GM21390 (cell line): Measurements from ENCODE around the gene PRSS27.
A peak's percentile ranks its signal among the peaks of the same experiment; 100 is the strongest.

Experiments
- ATAC-seq: cut with Tn5 transposase; IDR thresholded peaks from one replicate; pipeline ENCODE4 v1.9.1; 2021; ENCODE audit not compliant: unreplicated experiment

Gene PRSS27

DNA sequence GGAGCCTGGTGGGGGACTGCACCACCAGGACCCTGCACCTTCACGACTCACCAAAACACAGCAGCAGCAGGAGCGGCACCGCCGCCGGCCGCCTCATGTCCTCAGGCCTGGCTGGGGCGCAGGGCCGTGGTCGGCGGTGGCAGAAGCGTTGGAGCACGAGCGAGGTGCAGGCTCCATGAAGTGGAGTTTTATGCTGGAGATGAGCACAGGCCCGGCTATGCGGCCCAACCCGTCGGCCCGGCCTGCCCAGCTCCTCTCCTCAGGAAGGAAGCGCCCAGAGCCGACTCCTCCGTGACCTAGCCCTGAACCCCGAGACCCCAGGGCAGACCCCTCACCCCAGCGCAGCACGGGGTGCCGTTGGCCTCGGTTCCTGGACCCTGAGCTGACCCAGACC lies at the start of gene PRSS27:
Gene PRSS27 (minus strand): TSS at position 161 of the 394 bp plus-strand sequence. CDS start 64 bp downstream, at position 97.
- no peak for ATAC-seq

DNA sequence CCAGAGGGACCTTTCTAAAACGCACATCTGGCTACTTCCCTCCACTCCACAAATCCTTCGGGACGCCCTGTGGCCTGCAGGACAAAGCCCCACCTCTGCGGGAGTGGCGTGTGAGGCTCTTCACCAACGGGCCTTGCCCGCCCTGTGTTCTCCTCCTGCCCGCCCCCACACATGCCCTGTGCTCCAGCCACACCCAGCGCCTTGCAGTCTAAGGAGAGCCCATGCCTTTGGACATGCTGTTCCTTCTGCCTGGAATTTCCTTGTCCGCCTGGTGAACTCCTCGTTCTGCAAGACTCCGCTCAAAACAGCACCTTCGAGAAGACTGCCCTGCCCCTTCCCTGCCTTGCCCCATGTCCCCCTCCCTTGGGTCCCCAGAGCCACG lies 49.6 kb upstream of the PRSS27 start:
- ATAC-seq: no peak

DNA sequence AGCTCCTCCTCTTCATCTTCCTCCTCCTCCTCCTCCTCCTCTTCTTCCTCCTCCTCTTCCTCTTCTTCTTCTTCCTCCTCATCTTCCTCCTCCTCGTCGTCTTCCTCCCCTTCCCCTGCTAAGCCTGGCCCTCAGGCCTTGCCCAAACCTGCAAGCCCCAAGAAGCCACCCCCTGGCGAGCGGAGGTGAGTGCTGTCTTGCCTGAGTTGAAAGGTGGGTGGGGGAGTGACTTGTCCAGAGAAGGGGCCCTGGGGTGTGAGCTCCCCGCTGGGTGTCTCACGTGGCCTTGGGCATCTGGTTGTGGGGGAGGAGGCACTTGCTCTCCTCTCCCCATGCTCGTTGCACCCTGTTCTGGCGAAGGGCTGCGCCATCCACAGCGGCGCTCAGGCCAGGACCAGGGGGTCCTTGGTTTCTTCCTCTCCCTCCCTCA lies 49.1 kb upstream of the PRSS27 start:
- ATAC-seq: no peak

DNA sequence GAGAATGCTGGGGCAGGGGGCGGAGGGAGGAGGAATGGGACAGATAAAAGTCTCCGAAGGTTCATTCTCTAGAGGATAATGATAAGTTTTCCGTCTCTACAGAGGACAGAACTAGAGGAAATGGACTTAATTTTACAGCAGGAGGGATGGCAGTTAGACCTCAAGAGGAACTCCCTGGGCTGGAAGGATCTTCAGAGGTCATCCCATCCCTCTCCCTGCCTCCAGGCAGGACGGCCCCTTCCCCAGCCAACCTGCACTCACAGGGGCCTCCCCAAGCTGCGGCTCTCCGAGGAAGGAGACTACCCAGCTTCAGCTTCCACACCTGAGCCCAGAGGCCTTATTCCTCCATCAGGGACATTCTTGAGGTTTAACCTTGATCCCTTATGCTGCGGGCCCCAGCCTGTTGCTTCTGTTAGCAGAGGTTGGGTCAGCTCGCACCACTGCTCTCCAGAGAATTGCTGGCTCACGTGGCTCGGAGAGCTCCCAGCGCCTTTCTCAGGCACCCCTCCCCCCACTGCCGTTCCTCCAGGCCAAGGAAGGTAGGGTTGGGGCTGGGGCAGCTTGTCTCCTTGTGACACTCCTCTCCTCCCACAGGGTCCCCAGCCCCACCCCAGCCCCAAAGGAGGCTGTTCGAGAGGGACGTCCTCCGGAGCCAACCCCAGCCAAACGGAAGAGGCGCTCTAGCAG lies 48.5 kb upstream of the PRSS27 start:
- no peak for ATAC-seq

DNA sequence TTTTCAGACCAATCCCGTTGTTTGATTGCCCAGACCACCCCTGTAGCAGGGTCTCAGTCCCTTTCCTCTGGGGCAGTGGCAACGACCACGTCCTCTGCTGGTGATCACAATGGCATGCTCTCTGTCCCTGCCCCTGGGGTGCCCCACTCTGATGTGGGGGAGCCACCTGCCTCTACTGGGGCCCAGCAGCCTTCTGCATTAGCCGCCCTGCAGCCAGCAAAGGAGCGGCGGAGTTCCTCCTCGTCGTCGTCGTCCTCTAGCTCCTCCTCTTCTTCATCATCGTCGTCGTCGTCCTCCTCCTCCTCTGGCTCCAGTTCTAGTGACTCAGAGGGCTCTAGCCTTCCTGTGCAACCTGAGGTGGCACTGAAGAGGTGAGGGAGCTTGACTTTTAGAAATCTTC lies 47.9 kb upstream of the PRSS27 start:
- no peak for ATAC-seq

DNA sequence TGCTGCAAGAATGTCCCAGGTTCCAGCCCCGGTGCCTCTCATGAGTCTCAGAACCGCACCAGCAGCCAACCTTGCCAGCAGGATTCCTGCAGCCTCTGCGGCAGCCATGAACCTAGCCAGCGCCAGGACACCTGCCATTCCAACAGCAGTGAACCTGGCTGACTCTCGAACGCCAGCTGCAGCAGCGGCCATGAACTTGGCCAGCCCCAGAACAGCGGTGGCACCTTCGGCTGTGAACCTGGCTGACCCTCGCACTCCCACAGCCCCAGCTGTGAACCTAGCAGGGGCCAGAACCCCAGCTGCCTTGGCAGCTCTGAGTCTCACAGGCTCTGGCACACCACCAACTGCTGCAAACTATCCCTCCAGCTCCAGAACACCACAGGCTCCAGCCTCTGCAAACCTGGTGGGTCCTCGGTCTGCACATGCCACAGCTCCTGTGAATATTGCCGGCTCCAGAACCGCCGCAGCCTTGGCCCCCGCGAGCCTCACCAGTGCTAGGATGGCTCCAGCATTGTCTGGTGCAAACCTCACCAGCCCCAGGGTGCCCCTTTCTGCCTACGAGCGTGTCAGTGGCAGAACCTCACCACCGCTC lies 47.2 kb upstream of the PRSS27 start:
- no peak for ATAC-seq

DNA sequence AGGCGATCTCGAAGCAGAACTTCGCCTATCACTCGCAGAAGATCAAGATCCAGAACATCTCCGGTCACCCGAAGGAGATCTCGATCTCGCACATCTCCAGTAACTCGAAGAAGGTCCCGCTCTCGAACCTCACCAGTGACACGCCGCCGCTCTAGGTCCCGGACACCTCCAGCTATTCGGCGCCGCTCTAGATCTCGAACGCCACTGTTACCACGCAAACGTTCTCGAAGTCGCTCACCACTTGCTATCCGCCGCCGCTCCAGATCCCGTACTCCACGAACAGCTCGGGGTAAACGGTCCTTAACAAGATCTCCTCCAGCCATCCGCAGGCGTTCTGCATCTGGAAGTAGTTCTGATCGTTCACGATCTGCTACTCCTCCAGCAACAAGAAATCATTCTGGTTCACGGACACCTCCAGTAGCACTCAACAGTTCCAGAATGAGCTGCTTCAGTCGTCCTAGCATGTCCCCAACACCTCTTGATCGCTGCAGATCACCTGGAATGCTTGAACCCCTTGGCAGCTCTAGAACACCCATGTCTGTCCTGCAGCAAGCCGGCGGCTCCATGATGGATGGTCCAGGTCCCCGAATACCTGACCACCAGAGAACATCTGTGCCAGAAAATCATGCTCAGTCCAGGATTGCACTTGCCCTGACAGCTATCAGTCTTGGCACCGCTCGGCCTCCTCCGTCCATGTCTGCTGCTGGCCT lies 46.6 kb upstream of the PRSS27 start:
- no peak for ATAC-seq

DNA sequence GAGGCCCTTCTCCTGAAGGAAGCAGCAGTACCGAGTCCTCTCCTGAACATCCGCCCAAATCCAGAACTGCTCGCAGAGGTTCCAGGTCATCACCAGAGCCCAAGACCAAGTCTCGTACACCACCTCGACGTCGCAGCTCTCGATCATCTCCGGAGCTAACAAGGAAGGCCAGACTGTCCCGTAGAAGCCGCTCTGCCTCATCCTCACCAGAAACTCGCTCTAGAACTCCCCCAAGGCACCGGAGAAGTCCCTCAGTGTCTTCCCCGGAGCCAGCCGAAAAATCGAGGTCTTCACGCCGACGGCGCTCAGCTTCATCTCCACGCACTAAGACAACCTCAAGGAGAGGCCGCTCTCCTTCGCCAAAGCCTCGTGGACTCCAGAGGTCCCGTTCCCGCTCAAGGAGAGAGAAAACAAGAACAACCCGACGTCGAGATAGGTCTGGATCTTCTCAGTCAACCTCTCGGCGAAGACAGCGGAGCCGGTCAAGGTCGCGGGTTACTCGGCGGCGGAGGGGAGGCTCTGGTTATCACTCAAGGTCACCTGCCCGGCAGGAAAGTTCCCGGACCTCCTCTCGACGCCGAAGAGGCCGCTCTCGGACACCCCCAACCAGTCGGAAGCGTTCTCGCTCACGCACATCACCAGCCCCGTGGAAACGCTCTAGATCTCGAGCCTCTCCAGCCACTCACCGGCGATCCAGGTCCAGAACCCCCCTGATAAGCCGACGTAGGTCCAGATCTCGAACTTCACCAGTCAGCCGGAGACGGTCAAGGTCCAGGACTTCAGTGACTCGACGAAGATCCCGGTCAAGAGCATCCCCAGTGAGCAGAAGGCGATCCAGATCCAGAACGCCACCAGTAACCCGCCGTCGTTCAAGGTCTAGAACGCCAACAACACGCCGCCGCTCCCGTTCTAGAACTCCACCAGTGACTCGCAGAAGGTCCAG lies 45.7 kb upstream of the PRSS27 start:
- ATAC-seq: no peak

DNA sequence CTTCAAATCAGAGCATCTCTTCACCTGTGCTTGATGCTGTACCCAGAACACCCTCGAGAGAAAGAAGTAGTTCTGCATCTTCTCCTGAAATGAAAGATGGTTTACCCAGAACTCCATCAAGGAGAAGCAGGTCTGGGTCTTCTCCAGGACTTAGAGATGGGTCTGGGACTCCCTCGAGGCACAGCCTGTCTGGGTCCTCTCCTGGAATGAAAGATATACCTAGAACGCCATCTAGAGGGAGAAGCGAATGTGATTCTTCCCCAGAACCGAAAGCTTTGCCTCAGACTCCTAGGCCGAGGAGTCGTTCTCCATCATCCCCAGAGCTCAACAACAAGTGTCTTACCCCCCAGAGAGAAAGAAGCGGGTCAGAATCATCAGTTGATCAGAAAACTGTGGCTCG lies 44.7 kb upstream of the PRSS27 start:
- no peak for ATAC-seq

DNA sequence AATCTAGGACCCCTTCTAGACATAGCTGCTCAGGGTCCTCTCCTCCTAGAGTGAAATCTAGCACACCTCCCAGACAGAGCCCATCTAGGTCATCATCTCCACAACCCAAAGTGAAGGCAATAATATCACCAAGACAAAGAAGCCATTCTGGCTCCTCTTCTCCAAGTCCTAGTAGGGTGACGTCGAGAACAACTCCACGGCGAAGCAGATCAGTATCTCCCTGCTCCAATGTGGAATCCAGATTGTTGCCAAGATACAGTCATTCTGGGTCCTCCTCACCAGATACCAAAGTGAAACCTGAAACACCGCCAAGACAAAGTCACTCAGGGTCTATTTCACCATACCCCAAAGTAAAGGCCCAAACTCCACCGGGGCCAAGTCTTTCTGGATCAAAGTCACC lies 43.1 kb upstream of the PRSS27 start:
- no peak for ATAC-seq

DNA sequence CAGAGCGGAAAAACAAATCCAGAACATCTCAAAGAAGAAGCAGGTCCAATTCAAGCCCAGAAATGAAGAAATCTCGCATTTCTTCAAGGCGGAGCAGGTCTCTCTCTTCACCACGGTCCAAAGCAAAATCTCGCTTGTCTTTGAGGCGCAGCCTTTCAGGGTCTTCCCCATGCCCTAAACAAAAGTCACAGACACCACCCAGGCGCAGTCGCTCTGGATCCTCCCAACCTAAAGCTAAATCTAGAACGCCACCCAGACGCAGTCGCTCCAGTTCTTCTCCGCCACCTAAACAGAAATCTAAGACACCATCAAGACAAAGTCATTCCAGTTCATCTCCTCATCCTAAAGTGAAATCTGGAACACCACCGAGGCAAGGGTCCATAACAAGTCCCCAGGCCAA lies 42.7 kb upstream of the PRSS27 start:
- ATAC-seq: no peak

DNA sequence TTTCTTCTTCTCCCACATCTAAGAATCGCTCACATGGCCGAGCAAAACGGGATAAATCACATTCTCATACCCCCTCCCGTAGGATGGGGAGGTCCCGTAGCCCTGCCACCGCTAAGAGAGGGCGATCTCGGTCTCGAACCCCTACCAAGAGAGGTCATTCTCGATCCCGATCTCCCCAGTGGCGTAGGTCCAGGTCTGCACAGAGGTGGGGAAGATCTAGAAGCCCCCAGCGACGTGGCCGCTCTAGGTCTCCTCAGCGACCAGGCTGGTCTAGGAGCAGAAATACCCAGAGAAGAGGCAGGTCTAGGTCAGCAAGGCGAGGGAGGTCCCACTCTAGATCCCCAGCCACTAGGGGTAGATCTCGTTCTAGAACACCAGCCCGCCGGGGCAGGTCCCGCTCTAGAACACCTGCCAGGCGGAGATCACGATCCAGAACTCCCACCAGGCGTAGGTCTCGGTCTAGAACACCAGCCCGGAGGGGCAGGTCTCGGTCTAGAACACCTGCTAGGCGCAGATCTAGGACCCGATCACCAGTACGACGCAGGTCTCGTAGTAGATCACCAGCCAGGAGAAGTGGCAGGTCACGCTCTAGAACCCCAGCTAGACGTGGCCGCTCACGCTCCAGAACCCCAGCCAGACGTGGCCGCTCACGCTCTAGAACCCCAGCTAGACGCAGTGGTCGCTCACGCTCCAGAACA lies 42.0 kb upstream of the PRSS27 start:
- no peak for ATAC-seq

DNA sequence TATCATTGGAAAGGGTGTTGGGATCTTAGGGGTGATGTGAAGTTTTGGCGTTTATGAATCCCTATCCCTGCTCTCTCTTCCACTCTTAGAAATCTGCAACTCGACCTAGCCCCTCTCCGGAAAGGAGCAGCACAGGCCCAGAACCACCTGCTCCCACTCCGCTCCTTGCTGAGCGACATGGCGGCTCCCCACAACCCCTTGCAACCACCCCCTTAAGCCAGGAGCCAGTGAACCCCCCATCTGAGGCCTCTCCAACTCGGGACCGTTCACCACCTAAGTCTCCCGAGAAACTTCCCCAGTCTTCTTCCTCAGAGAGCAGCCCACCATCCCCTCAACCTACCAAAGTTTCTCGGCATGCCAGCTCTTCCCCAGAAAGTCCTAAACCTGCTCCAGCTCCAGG lies 41.4 kb upstream of the PRSS27 start:
- ATAC-seq: no peak

DNA sequence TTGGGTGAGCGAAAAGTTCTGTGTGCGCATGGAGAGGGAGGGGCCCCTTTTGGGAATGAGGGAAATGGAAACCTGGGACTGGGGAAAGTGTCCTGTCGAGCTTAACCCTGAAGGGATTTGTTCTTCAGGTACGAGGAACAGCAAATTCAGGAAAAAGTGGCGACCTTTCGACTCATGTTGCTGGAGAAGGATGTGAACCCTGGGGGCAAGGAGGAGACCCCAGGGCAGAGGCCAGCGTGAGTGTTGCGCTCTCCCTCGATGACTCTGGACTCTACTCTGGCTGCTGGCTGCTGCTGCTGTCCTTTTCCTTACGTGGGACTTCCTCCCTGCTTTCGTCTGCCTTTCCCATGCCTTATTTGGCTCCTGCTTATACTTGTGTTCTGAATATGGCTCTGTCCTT lies 37.3 kb upstream of the PRSS27 start:
- no peak for ATAC-seq

DNA sequence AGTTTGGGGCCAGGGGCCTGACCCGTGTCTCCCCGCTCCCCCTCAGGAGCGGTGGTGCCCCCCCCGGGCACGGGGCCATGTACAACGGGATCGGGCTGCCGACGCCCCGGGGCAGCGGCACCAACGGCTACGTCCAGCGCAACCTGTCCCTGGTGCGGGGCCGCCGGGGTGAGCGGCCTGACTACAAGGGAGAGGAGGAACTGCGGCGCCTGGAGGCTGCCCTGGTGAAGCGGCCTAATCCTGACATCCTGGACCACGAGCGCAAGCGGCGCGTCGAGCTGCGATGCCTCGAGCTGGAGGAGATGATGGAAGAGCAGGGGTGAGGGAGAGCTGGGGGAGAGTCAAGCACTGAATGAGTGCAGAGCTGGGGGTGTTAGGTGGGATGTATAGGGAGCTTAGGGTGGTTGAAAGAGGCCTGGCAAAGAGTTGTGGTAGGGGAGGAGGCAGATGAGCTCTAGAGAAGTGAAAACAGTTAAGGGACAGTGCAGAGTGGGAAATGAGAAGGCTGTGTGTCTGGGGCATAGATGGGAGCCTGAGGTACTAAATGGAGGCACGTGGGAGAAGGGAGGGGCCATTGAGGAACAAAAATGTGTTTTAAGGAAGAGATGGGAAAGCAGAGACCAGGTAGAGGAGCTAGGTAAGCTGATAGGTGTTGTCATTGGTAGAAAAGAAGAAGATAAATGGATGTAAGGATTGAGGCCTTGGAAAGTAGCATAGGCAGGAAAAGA lies 36.4 kb upstream of the PRSS27 start:
- ATAC-seq: no peak

DNA sequence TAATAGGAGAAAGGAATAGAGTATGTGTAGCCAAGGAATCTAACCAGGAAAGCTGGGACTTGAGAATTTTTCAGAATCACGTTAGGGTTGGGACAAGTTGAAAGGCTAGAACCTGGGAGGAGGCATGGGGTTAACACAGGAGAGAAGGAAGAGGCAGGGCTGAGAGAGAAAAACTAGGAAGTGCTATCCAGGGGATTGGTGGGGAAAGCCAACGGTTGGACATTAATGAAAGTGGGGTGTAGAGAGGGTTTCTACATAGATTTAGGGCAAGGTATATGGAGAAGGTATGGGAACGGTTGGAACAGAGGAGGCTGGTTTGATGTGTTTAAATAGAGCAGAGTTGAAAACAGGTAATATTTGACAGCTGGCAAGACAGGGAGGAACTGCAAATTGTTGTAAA lies 35.1 kb upstream of the PRSS27 start:
- ATAC-seq: no peak

DNA sequence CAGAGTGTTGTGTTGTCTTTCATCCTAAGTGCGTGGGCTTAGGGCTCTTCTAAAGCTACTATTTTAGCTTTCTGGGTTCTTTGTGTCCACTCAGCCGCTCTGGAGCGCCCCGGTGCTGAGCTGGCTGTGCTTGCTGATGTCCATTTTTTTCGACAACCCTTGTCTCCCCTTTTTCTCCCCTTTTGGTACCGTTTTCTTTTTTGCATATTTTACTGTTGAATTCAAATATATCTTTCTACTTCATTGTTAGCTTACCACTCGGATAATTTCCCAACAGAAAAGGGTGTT lies 33.7 kb upstream of the PRSS27 start:
- no peak for ATAC-seq

DNA sequence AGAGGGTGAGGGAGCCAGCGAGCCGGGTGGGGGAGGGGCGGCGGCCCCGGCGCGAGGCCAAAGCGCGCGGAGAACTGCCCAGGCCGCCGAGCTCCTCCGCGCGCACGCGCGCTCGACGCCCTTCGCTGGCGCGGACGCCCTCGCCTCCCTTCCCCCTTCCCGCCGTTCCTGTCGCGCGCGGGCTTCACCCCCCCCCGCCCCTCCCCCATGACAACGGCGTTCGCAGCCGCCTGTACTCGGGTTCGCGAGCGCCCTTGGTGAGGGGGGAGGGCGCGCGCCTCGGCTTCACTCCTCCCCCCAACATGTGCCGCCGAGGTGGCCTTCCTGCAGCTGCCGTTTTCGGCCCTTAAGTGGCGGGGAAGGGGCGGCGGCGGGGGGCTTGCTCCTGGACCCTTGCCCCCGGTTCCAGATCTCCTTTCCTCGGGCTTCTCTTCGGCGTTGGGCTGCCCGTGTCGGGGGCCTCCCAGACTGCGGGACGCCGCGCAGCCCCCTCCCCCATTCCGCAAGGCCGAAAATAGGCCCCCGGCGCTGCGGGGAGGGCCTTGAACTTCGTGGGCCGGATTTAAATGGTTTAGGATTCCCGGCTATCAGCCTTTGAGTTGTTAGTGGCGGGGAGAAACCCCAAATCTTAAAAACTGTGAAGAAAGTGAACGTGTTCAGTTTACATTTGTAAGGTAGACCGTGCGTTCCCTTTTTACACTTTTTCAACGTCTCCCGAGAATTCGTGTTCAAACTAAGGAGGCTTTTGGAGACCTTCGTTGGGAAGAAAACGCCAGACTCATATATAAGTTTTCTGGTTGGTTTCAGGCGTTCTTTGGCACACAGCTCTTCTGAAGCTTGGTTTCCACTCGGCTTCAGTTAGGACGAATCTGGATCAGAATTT lies 33.1 kb upstream of the PRSS27 start:
- peak; percentile 26 for ATAC-seq
